Activated CD8-positive, alpha-beta memory T cell treated with anti-CD3 and anti-CD28 coated beads, Interleukin-2, amount 50 U/mL, for 1 hour (primary cell): ENCODE measurements around the gene TYK2.

Experiments used
- DNase-seq: peaks from one replicate; pipeline ENCODE4 v3.0.0-alpha.2; 2020; ENCODE audit errors: extremely low read depth

TYK2 gene

DNA sequence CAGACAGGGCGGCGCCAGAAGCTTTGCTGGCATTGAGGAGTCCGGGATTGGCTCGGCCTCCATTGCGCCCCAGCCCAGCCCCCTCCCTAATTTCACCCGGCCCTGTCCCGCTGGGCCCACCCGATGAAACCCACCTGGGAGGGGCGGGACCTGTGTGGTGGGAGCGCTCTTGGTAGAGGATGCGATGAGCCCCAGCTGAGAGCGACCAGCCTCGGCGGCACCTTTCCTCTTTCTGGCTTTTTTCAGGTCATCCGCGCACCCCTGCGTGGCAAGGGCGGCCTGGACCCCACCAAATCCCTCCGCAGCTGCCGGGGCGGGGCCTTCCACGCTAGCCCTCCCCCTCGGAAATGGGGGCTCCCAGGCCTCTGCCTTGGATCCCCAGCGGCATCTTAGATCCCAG, 70.9 kb downstream of the TYK2 start, which contains the start of gene ZGLP1:
ZGLP1 (minus strand) TSS at position 393 of the 400 bp plus-strand sequence.
- no peak for DNase-seq

DNA sequence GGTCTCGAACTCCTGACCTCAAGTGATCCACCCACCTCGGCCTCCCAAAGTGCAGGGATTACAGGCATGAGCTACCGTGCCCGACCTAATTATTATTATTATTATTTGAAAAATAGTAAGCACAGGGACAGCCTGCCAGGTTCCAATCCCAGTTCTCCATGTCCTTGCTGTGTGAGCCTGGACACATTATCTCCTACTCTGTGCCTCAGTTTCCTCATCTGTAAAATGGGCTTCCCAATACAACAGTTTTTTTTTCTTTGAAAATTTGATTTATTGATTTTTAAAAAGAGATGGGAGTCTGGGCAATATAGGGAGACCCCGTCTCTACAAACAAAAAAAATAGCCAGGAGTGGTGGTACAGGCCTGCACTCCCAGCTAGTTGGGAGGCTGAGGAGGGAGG, 74.0 kb downstream of the TYK2 start:
- DNase-seq, result no peak

DNA sequence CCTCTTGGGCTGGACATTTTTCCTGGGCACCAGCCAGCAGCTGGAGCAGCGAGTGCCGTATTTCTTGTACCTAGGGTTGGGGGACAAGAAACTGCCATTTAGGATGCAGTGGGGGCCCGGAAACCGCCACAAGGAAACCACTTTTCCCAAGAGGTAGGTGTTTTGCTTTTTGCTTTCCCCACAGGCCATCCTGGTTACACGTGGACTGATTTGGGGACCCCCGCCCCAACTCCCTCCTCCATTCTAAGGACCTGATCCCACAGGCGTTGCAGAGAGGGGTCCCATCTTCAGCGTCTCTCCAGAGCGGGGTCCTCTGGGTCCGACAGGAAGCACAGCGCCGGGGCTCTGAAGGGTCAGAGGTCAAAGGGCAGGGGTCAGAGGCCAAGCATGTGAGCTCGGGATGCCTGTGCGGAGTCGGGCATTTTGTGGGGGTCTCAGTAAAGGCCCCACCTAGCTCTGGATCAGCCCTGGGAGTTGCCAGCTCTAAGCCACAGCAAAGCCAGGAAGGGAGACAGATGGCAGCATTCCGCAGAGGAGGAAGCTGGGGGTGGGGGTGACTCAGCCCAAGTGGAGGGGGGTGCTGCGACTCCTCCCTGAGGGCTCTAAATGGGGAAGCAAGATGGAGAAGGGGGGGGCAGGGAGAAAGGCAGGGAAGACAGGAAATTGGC, 75.1 kb downstream of the TYK2 start:
- DNase-seq, result no peak
